Ureter (tissue), 1 donor: Measurements from ENCODE around the gene DBNL. TPM values are rescaled to one million over a fixed set of nuclear protein-coding genes. Genes with fewer than 3 reads are reported as not detected.

Source experiments
- DNase-seq: peaks from one replicate; pipeline ENCODE4 v3.0.0-alpha.2; 2020; ENCODE audit warnings: low spot score
- total RNA-seq: library from RNA; stranded (reverse); gene quantifications from one replicate; pipeline ENCODE4 v1.2.4, GENCODE V29; 2023
- donor health status: DM: yes; HTN: yes; CAD: no.

Gene DBNL
- total RNA-seq, 1 donor from 2014 or later, result 107 TPM

- DNase-seq, result peak; percentile 40
Measured at GRCh38 chr7:44043902-44044301, 600 bp upstream of the DBNL start.

GRCh38 chr7:44045226-44046014, 918 bp downstream of the DBNL start:
- DNase-seq, result peak; percentile 35

- DNase-seq, result peak; percentile 41
Measured at GRCh38 chr7:44046321-44047061, 2.0 kb downstream of the DBNL start.

- peak; percentile 37 for DNase-seq
Measured at GRCh38 chr7:44048031-44048795, 3.7 kb downstream of the DBNL start.

GRCh38 chr7:44050121-44050914, 5.8 kb downstream of the DBNL start:
- peak; percentile 32 for DNase-seq

- DNase-seq, result peak; percentile 23
Measured at GRCh38 chr7:44050915-44051560, 6.5 kb downstream of the DBNL start.

GRCh38 chr7:44051611-44052220, 7.2 kb downstream of the DBNL start:
- DNase-seq, result peak; percentile 24

- peak; percentile 24 for DNase-seq
Measured at GRCh38 chr7:44052771-44053365, 8.4 kb downstream of the DBNL start.

GRCh38 chr7:44056681-44057080, 12.2 kb downstream of the DBNL start:
- peak; percentile 41 for DNase-seq

- peak; percentile 24 for DNase-seq
Measured at GRCh38 chr7:44057181-44057848, 12.8 kb downstream of the DBNL start.

- no peak for DNase-seq
Measured at GRCh38 chr7:44057849-44058758, 13.6 kb downstream of the DBNL start.

GRCh38 chr7:44058759-44059218, 14.3 kb downstream of the DBNL start:
- DNase-seq, result no peak

- no peak for DNase-seq
Measured at GRCh38 chr7:44059219-44060090, 15.0 kb downstream of the DBNL start.

GRCh38 chr7:44060091-44060947, 15.8 kb downstream of the DBNL start:
- no peak for DNase-seq

- DNase-seq, result no peak
Measured at GRCh38 chr7:44060948-44061644, 16.6 kb downstream of the DBNL start.
